CD4-positive, alpha-beta T cell treated with Interferon alpha-2 for 1 hour (primary cell): Measurements from ENCODE around the gene NCKAP5.

Experiments used
- DNase-seq, 2 donors: peaks; one replicate each; pipeline ENCODE4 v3.0.0-alpha.2; 2020 to 2022

Gene NCKAP5

DNA sequence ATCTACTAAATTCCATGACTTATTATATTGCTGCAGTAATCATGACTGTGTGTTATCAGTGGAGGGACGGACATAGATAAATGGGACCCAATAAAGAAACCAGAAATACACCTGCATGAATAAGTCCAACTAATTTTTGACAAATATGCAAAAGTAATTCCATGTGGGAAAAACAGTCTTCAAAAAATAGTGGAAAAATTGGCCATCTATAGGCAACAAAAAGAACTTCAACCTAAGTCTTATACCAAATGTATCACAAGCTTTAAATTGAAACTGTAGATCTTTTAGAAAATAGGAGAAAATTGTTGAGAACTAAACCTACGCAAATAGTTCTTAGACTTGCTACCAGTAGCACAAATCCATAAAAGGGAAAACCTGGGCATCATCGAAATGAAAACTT, 376.2 kb downstream of the NCKAP5 start:
- DNase-seq: no peak

DNA sequence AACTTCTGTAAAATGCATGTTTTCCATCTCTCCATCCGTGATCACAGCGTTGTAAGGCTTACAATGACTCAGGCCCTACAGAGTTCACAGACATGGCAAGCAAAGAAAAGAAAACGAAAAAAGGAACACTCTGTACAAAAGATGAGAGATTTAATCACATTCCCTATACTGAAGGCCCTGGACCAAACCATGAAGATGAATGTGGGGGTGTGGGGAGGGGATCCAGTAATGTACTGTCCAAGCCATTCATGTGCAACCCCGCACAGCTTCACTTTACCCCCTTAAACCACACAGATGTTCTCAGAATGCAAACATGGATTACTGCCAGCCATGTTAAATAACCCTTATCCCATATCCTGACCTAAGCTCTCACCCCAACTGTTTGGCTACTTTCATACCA, 391.1 kb downstream of the NCKAP5 start:
- no peak for DNase-seq

GRCh38 chr2:133175926-133176325, 392.3 kb downstream of the NCKAP5 start:
- no peak for DNase-seq

DNA sequence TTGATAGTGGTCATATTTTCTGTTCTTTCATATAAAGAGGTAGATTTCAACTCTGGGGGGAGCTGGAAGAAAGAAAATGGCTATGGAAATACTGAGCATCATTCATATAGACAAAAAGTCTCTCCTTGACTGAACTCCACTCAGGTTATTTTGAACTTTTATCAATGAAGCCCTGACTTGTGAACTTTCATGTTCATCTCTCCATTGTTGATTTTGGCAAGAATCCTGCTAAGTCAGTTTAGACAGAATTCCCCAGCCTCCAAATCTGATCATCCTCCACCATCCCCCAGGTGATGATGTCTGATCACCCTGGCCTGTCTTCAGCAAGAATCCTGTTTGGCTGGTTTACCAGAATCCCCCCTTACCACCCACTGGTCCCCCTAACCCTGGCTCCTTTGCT, 395.0 kb downstream of the NCKAP5 start:
- DNase-seq: no peak

DNA sequence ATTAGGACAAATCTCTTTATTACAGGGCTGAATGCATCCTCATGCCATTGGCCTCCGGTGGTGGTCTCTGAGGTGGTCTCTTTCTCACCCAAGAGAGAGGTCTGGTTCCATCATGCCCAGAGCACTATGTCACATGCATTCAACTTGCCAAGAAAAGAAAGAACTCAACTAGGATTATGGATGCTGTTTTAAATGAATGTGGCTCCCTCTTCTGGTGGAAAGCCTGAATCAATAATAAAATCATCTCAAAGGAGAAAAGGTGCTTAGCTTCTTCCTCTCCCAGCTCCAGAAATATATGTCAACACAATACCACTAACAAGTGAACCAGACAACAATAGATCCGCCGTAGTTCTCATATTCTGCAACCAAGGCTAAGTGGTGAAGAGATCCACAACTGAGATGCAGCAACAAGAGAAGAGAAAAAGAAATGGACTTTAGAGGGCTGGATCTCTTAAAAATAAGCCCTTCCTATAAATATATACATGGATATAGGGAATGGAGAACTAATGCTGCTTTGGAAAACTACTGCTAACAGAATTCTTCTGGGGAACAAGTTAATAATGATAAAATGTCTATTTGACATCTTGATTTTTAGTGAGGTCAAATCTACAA, 396.8 kb downstream of the NCKAP5 start:
- DNase-seq: no peak

GRCh38 chr2:133169274-133169912, 398.9 kb downstream of the NCKAP5 start:
- DNase-seq: no peak

- DNase-seq: no peak
Observed at GRCh38 chr2:133167990-133168389, 400.3 kb downstream of the NCKAP5 start.

GRCh38 chr2:133167223-133167622, 401.0 kb downstream of the NCKAP5 start:
- no peak for DNase-seq

GRCh38 chr2:133166031-133166430, 402.2 kb downstream of the NCKAP5 start:
- DNase-seq: no peak

DNA sequence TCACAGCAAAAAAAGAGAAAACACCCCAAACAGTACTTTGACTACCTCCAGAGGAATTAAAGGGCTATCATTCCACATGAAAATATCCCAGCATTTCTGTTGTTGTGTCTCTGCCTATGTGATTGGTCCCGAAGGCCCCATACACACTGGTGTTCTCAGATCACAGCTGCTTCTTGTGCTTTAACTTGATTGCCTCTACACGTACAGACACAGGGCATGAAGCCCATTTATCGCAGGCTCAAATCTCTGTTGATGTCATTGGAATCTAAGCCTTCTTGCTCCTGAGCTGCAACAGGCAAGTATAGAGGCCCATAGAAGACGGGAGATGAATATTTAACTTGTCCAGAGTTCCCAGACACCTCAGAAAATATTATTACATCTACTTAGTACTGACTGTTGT, 405.2 kb downstream of the NCKAP5 start:
- no peak for DNase-seq

GRCh38 chr2:133158442-133158841, 409.8 kb downstream of the NCKAP5 start:
- DNase-seq: no peak

GRCh38 chr2:133158024-133158423, 410.2 kb downstream of the NCKAP5 start:
- DNase-seq: no peak

GRCh38 chr2:133157141-133157540, 411.1 kb downstream of the NCKAP5 start:
- DNase-seq: no peak

DNA sequence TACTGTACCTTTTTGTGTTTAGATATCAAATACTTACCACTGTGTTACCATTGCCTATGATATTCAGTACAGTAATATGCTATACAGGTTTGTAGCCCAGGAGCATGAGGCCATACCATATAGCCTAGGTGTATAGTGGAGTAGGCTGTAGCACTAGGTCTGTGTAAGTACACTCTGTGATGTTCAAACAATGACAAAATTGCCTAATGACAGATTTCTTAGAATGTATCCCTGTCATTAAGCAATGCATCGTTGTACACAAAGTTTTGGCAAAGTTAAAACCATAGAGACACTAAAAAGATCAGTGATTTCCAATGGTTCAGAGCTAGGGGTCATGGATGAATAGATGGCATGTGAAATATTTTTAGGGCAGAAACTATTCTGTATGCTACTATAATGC, 415.5 kb downstream of the NCKAP5 start:
- DNase-seq: no peak

DNA sequence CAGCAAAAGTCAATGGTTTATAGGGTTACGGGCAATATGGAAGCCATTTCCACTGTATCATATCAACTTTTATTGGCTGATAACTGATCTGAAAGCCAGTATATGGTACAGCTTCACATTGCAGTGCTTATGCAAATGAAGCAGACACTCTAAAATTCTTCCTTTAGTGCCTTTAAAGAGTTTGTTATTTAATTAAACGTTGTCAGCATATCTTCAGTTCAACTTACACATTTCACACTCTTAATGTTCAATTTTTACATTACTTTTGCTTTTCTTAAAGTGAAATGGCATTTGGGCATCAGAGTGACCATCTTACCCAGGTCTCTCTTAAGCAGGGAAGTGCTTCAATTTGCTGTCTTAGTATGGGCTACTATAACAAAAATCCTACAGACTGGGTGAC, 420.1 kb downstream of the NCKAP5 start:
- no peak for DNase-seq

DNA sequence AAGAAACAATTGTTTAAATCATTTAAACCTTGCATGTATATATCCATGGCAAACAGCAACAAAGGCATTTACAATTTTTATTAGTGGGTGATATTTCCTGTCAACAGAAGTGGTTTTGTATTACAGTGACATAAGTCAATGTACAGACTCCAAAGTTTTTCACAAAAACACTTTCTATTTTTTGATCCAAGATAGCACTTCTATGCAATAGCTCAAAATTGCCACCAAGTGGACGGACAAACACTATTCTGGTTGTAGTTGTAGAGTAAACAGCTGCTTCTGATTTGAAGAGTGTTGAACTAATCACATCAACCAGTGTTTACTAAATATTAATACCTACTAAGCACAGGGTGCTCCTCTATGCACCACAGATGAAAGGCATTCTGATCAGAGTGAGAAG, 421.4 kb downstream of the NCKAP5 start:
- DNase-seq: no peak

- DNase-seq: no peak
Observed at GRCh38 chr2:133143645-133144044, 424.6 kb downstream of the NCKAP5 start.

GRCh38 chr2:133142087-133142486, 426.2 kb downstream of the NCKAP5 start:
- no peak for DNase-seq

DNA sequence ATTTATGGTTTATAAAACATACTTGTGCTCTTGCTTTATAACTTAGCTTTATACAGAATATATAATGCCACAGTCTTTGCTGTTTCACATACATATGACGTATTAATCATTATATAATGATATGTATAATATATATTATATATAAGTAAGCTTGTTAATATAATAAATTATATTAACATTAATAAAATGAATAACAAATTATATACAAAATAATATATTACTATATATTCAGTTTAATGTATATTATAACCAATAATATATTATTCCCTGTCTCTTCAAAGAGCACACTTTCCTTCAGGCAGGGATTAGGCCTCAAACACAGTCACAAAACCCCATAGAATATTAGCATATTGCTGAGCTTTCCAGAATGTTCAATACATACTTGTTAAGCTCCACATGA, 427.6 kb downstream of the NCKAP5 start:
- no peak for DNase-seq

DNA sequence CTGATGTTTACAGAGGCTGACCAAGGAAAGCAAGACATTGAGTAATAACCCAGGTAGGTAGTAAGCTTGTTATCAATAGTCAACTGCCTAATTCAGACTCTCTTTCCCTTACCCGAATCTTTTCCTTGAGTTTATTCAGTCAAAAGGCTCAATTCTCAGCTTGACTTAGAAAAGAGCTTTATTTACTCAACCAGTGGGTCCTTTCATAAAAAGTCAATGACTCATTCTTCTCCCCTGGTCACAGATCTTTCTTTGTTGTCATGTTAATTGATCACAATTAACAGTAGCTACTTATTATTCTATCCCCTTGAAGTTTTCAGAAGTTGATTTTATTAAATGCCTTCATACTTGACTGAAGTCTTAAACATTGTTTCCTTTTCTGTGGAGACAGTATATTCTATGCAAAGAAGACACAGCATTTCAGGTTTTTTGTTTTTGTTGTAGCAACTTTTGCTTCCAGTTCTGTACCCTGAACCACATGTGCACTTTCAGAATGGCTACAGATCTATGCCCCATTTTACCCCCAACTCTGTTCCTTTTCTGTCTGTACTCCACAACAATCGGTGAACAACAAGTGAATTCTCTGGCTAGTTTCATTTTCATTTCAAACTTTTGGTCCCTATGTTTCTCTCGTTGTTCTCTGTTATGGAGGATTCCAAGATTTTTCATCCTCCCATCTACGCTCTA, 428.3 kb downstream of the NCKAP5 start:
- no peak for DNase-seq

DNA sequence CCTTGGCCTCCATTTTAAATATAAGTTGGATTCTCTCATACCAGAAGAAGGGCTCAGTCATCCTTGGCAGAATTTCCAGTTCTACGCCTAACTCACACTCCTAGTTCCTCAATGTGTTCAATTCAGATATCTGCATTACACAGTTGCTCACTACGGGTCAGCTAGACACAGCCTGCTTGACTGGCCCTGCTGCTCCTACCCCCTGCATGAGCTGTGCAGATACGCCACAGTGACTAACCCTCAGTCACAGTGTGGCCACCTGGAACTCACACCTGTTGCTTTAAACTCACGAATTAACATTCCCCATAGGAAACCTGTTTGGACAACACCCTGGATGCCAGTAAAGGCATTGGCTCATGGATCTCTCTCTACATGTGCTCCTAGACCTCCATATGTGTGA, 429.6 kb downstream of the NCKAP5 start:
- no peak for DNase-seq

DNA sequence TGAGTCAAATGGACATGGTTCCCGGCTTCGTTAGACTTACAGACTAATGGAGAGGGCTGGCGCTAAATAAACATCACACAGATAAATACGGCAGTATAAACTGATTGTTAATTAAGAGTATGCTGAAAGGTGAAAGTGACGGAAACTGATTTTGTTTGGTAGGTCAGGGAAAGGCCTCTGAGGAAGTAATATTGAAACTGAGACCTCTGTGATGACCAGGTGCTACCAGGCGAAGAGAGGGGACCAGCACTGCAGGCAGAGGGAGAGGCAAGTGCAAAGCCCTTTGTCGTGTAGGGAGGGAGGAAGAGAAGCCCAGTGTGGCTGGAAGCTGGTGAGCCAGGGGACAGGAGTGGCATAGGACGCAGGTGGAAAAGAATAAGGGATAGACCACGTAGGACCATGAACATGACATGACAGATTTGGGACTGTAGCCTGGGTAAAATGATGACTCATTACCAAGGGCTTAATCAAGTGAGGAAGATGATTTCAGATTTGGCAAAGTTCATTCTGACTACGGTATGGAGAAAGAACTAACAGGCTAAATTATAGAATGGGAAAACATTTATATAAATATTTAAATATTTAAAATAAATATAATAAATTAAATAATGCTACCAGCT, 433.1 kb downstream of the NCKAP5 start:
- DNase-seq: no peak

GRCh38 chr2:133130548-133131246, 437.6 kb downstream of the NCKAP5 start:
- DNase-seq: no peak
